ENCODE results near the gene ERI3.

- no peak for TF ChIP-seq CTCF (IDR thresholded peaks at IDR 0.05; ENCODE audit: insufficient read depth, low read depth, low read length)
- no peak for TF ChIP-seq EZH2 (IDR thresholded peaks at IDR 0.05; ENCODE audit: insufficient read depth, low read length)
Measured at GRCh38 chr1:44401256-44402228, 46.5 kb upstream of the ERI3 start.
